K562 (cell line): ENCODE measurements around the gene KLC1. TPM values are rescaled to one million over a fixed set of nuclear protein-coding genes. Genes with fewer than 3 reads are reported as not detected.

Source experiments
- ATAC-seq: fragments of 200-7000 bp; cut with Tn5 transposase; 3 replicates; pipeline ENCODE4 v1.9.1; 2020; ENCODE audit warnings: moderate library complexity
- BruUV-seq: library from RNA; stranded (reverse); fragments of 400-500 nt; replicated peaks from 2 replicates; lab custom pipeline; 2021; lab: Mats Ljungman, UMichigan
- CTCF ChIA-PET: fragments of 300-600 bp; formaldehyde crosslinking; extraction: SDS; loops from one replicate; lab custom pipeline; 2021; ENCODE audit warnings: low intra/inter-chr PET ratio; lab: Yijun Ruan, JAX
- POLR2A ChIA-PET: fragments of 300-600, 350-650 bp; sonication (Branson Sonifier 250); formaldehyde crosslinking; extraction: SDS; loops from one replicate; lab custom pipeline; 2021; ENCODE audit warnings: antibody characterized with exemption, inconsistent platforms; lab: Yijun Ruan, JAX
- DNase-seq, 4 experiments: peaks; one replicate each; pipeline versions ENCODE4 v3.0.0 to v3.0.0-alpha.2; 2011 to 2018; ENCODE audit warnings: low spot score in 3 of 4, mixed read lengths in 3 of 4; ENCODE audit errors: extremely low read depth in 1 of 4
- FAIRE-seq: peaks from 2 replicates; lab custom pipeline; 2011; peaks lifted over from hg19 to GRCh38; lab: Jason Lieb, UNC
- H2AFZ ChIP-seq: 2 replicates; pipeline ENCODE4 v1.6.0; 2011; ENCODE audit warnings: low read depth, low read length, control low read depth, inconsistent platforms
- H3K27ac ChIP-seq: fragments of 200-600 bp; 3 replicates; pipeline ENCODE4 v1.8.0; 2011; ENCODE audit warnings: low read depth, mild to moderate bottlenecking, control low read depth, inconsistent platforms, low read length, moderate library complexity, mixed read lengths; ENCODE audit errors: extremely low read depth
- H3K27me3 ChIP-seq, 2 experiments: fragments of 300-600 bp in 1 of 2; 2 replicates in 1 of 2; 3 replicates in 1 of 2; pipeline versions ENCODE4 v1.6.0 to v1.8.0; 2011; ENCODE audit warnings: inconsistent platforms in 2 of 2, low read length in 2 of 2, mild to moderate bottlenecking in 1 of 2, mixed read lengths in 1 of 2, moderate library complexity in 1 of 2; ENCODE audit not compliant: control insufficient read depth in 2 of 2, insufficient read depth in 2 of 2
- H3K36me3 ChIP-seq: fragments of 300-600 bp; 3 replicates; pipeline ENCODE4 v1.8.0; 2011; ENCODE audit warnings: mild to moderate bottlenecking, low read length, inconsistent platforms; ENCODE audit not compliant: control insufficient read depth, insufficient read depth
- H3K4me1 ChIP-seq, 2 experiments: fragments of 200-600 bp in 1 of 2; replicated peaks in 1 of 2; 2 replicates in 1 of 2; 3 replicates in 1 of 2; pipeline versions ENCODE4 v1.5.1 to v1.8.0; 2011; ENCODE audit warnings: inconsistent platforms in 2 of 2, low read length in 2 of 2, mild to moderate bottlenecking in 1 of 2, mixed read lengths in 1 of 2, moderate library complexity in 1 of 2; ENCODE audit not compliant: control insufficient read depth in 2 of 2, insufficient read depth in 2 of 2
- H3K4me2 ChIP-seq: 2 replicates; pipeline ENCODE4 v1.6.1; 2011; ENCODE audit warnings: low read length, control low read depth, inconsistent platforms, mixed read lengths; ENCODE audit not compliant: insufficient read depth
- H3K4me3 ChIP-seq: fragments of 200-600 bp; sonication (generic), shearing (Covaris generic); 2 replicates; pipeline ENCODE4 v1.5.1; 2016; ENCODE audit warnings: control low read depth, inconsistent platforms
- H3K79me2 ChIP-seq: fragments of 200-600 bp; 3 replicates; pipeline ENCODE4 v1.8.0; 2011; ENCODE audit warnings: low read length, inconsistent platforms; ENCODE audit not compliant: control insufficient read depth, insufficient read depth
- H3K9ac ChIP-seq, 2 experiments: 2 replicates each; pipeline versions ENCODE4 v1.6.0 to v1.6.1; 2011; ENCODE audit warnings: low read depth in 2 of 2, low read length in 2 of 2, control low read depth in 1 of 2, inconsistent platforms in 1 of 2, mild to moderate bottlenecking in 1 of 2, mixed read lengths in 1 of 2; ENCODE audit not compliant: insufficient read depth in 1 of 2
- H3K9me1 ChIP-seq: one replicate; pipeline ENCODE4 v1.6.0; 2011; ENCODE audit warnings: inconsistent platforms, mild to moderate bottlenecking, low read length, moderate library complexity; ENCODE audit not compliant: control insufficient read depth, insufficient read depth
- H3K9me3 ChIP-seq: replicated peaks from 2 replicates; pipeline ENCODE4 v1.5.1; 2011; ENCODE audit warnings: low read depth, low read length, inconsistent platforms; ENCODE audit not compliant: control insufficient read depth, insufficient read depth
- H4K20me1 ChIP-seq: replicated peaks from 2 replicates; pipeline ENCODE4 v1.6.1; 2011; ENCODE audit warnings: low read length, inconsistent platforms, mixed read lengths; ENCODE audit not compliant: control insufficient read depth, insufficient read depth
- FOXM1 ChIP-seq, 2 experiments: fragments of 450-650 bp in 1 of 2; sonication (generic) in 1 of 2; formaldehyde crosslinking in 1 of 2; IDR thresholded peaks; 2 replicates each; pipeline versions ENCODE4 v1.6.1 to v1.9.0; 2017 to 2022; ENCODE audit warnings: low read depth in 2 of 2, mild to moderate bottlenecking in 2 of 2, missing genetic modification reagents in 1 of 2, moderate library complexity in 1 of 2
- KAT7 ChIP-seq: sonication (generic); formaldehyde crosslinking; IDR thresholded peaks from 2 replicates; pipeline ENCODE4 v1.8.0; 2022; ENCODE audit warnings: missing genetic modification reagents, mild to moderate bottlenecking, borderline replicate concordance
- KLF10 ChIP-seq: fragments of 250-450 bp; sonication (Bioruptor Pico); IDR thresholded peaks from 2 replicates; pipeline ENCODE4 v1.6.1; 2021; ENCODE audit warnings: matching md5 sums
- MAZ ChIP-seq, 2 experiments: fragments of 450-650 bp in 1 of 2; sonication (generic) in 1 of 2; formaldehyde crosslinking; IDR thresholded peaks in 1 of 2; conservative IDR thresholded peaks in 1 of 2; 2 replicates each; pipeline versions ENCODE4 v1.4.0 to v1.5.0; 2020; ENCODE audit warnings: mild to moderate bottlenecking in 1 of 2, missing genetic modification reagents in 1 of 2
- MITF ChIP-seq: IDR thresholded peaks from 2 replicates; pipeline ENCODE4 v1.6.1; 2014; ENCODE audit warnings: antibody characterized with exemption
- POLR2AphosphoS5 ChIP-seq: IDR thresholded peaks from 2 replicates; pipeline ENCODE4 v1.6.1; 2011; ENCODE audit warnings: mild to moderate bottlenecking, low read depth, low read length, moderate library complexity; ENCODE audit not compliant: control insufficient read depth, insufficient read depth
- SIN3A ChIP-seq, 2 experiments: fragments of 150-350 bp in 1 of 2; IDR thresholded peaks; 2 replicates each; pipeline ENCODE4 v1.6.1; 2011 to 2016; ENCODE audit warnings: borderline replicate concordance in 2 of 2, low read depth in 2 of 2, low read length in 2 of 2, mild to moderate bottlenecking in 2 of 2, moderate library complexity in 2 of 2; ENCODE audit not compliant: control insufficient read depth in 1 of 2
- ZBTB17 ChIP-seq: fragments of 450-650 bp; formaldehyde crosslinking; IDR thresholded peaks from 2 replicates; pipeline ENCODE4 v1.4.0; 2020; ENCODE audit warnings: mild to moderate bottlenecking
- ZBTB43 ChIP-seq: sonication (generic); formaldehyde crosslinking; IDR thresholded peaks from 2 replicates; pipeline ENCODE4 v1.8.0; 2023; ENCODE audit warnings: mild to moderate bottlenecking, missing genetic modification reagents
- WGBS: fragments of 100-300 bp; shearing (Covaris generic); methylation state at CpG from one replicate; pipeline ENCODE4 v1.1.6; 2016; ENCODE audit warnings: low coverage, mixed read lengths; ENCODE audit not compliant: insufficient coverage; ENCODE audit errors: missing lambda C conversion rate; 5-methylcytosine and 5-hydroxymethylcytosine counted together
- in situ Hi-C: fragments of 300-500 bp; cut with MboI; formaldehyde crosslinking; loops from 4 replicates; pipeline ENCODE4 v1.15.0; 2018; ENCODE audit warnings: inconsistent platforms, mixed read lengths
- intact Hi-C: fragments of 100-400 bp; cut with micrococcal nuclease; formaldehyde crosslinking; loops from 2 replicates; pipeline ENCODE4 v1.14.2; 2022
- polyA plus RNA-seq, 8 experiments: library from polyadenylated mRNA; depleted of rRNA in 4 of 8; stranded (reverse) in 5 of 8; unstranded in 3 of 8; fragments of >200 nt; fragmentation: Nextera tagmentation in 2 of 8; fragmentation: Illumina TruSeq in 1 of 8; extraction: Ambion mirVana in 2 of 8; extraction: Trizol in 1 of 8; gene quantifications; 2 replicates each; pipeline versions ENCODE4 v1.2.1 to v1.2.3, GENCODE V29; 2011 to 2014; ENCODE audit warnings: inconsistent platforms in 1 of 8, missing spikeins in 1 of 8
- total RNA-seq, 7 experiments: library from RNA; depleted of rRNA in 6 of 7; stranded (reverse); fragments of >200 nt in 6 of 7; fragmentation: Illumina TruSeq in 2 of 7; extraction: Trizol in 2 of 7; gene quantifications; 2 replicates each; pipeline versions ENCODE4 v1.2.1 to v1.2.3, GENCODE V29; 2011 to 2021; ENCODE audit warnings: low replicate concordance in 1 of 7

KLC1 gene
- total and polyA plus RNA-seq, 9 of the 15 experiments (the other 6 are each of a cell fraction or from before 2014, with no cell fraction given): 4.9 to 134 (median 54.8) TPM

- BruUV-seq: no TSS peak
- in situ Hi-C loops (no loop called here), intact Hi-C loops (loop anchor here (10.0 kb wide), 1 partner anchor 114 kb away; no protein-coding TSS in a partner anchor)
- TF ChIP-seq MITF: no peak
- no peak for TF ChIP-seq ZBTB17 (CRISPR knock-in tag)
- TF ChIP-seq FOXM1 (IDR thresholded peaks at IDR 0.05; ENCODE audit: low read depth): no peak
- no peak for TF ChIP-seq FOXM1 (CRISPR knock-in tag; IDR thresholded peaks at IDR 0.05; ENCODE audit: low read depth)
- TF ChIP-seq MAZ (CRISPR knock-in tag; conservative IDR thresholded peaks at IDR 0.05 in 1 of 2, IDR thresholded peaks at IDR 0.05 in 1 of 2): no peak
- no peak for TF ChIP-seq SIN3A (IDR thresholded peaks at IDR 0.05; ENCODE audit: borderline replicate concordance in 2 of 2, control insufficient read depth in 1 of 2, low read depth in 2 of 2, low read length in 2 of 2)
- no peak for TF ChIP-seq KAT7 (CRISPR knock-in tag)
- TF ChIP-seq ZBTB43 (CRISPR knock-in tag): no peak
- no peak for TF ChIP-seq KLF10 (CRISPR knock-in tag)
- TF ChIP-seq POLR2AphosphoS5: no peak
- H3K27ac ChIP-seq: no peak overlapping the region
- H2AFZ ChIP-seq: no peak overlapping the region
- ChIA-PET CTCF (no interaction called here), POLR2A (no interaction called here)
- H3K36me3 ChIP-seq: peaks cover 64% of the 10 kb centered on the region; the same call in 1 of the 3 replicates
- no peaks in the 10 kb centered on the region for H3K27me3 ChIP-seq
- H3K4me1 ChIP-seq: peaks cover 0 to under 1% of the 10 kb centered on the region in 2 experiments; a peak in 1 of 5 replicates
- DNase-seq (no peak), ATAC-seq (no peak), FAIRE-seq (no peak)
- H3K79me2 ChIP-seq: no peaks in the 10 kb centered on the region
- no peaks in the 10 kb centered on the region for H3K9me3 ChIP-seq
- no peaks in the 10 kb centered on the region for H3K9me1 ChIP-seq
- no peak overlapping the region for H3K4me3 ChIP-seq
- H3K4me2 ChIP-seq: no peak overlapping the region
- H4K20me1 ChIP-seq: no peaks in the 10 kb centered on the region
- no peak overlapping the region for H3K9ac ChIP-seq
- 96% methylated on average over 4 of the region's 5 CpGs for WGBS
These were observed 59.4 kb downstream of the KLC1 start for GRCh38 chr14:103688441-103688840.
